D721Med (cell line): ENCODE data around the gene POMP.

ENCODE experiments used
- DNase-seq: peaks from one replicate; pipeline ENCODE4 v3.0.0; 2011; ENCODE audit warnings: low spot score; ENCODE audit not compliant: insufficient read length
- FAIRE-seq: peaks from 2 replicates; lab custom pipeline; 2011; peaks lifted over from hg19 to GRCh38; lab: Jason Lieb, UNC
- CTCF ChIP-seq: IDR thresholded peaks from 2 replicates; pipeline ENCODE4 v1.5.1; 2012; ENCODE audit warnings: mild to moderate bottlenecking, control low read depth; ENCODE audit not compliant: insufficient read depth; ENCODE audit errors: missing control alignments

The POMP gene

GRCh38 chr13:28637714-28638355 lies 21.1 kb upstream of the POMP start:
- TF ChIP-seq CTCF: no peak
- FAIRE-seq (no peak), DNase-seq (no peak)

GRCh38 chr13:28638756-28639155 lies 20.2 kb upstream of the POMP start:
- DNase-seq (no peak), FAIRE-seq (no peak)
- no peak for TF ChIP-seq CTCF

- FAIRE-seq (no peak), DNase-seq (no peak)
- no peak for TF ChIP-seq CTCF
Observed at GRCh38 chr13:28640861-28641599, 17.9 kb upstream of the POMP start.

- DNase-seq: no peak
- no peak for TF ChIP-seq CTCF
- no peak for FAIRE-seq
Observed at GRCh38 chr13:28641600-28641926, 17.4 kb upstream of the POMP start.

GRCh38 chr13:28650284-28650683 lies 8.6 kb upstream of the POMP start:
- FAIRE-seq: no peak
- no peak for DNase-seq
- no peak for TF ChIP-seq CTCF

GRCh38 chr13:28651810-28652401 lies 7.0 kb upstream of the POMP start:
- TF ChIP-seq CTCF: no peak
- FAIRE-seq (no peak), DNase-seq (no peak)

- DNase-seq (no peak), FAIRE-seq (no peak)
- no peak for TF ChIP-seq CTCF
Observed at GRCh38 chr13:28653111-28653510, 5.8 kb upstream of the POMP start.
